ENCODE data around the gene ADGRB3.
A peak's percentile ranks its signal among the peaks of the same experiment; 100 is the strongest.
"Not testable (repeated sequence)": the region's sequence is repeated elsewhere in the genome, so short reads cannot be mapped to it uniquely, and the experiment has no call there.

Gene ADGRB3

DNA sequence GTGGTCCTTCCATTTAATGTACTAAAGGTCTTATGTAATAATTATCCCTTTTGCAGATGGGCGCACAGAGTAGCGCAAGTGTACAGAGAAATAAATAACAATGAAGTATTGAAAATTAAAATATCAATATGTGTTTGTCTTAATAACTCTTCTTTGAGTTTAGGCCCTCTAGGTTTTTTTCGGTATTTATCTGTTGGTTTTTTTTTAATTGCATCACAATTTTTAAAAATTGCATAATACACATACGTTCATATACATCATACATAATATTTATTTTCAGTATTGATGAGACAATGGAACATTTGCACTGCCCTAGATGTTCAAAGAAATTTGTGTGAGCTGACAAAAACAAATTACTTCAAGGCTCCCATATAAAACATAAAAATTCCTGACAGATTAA, 15.1 kb downstream of the ADGRB3 start:
- no peak for DNase-seq

DNA sequence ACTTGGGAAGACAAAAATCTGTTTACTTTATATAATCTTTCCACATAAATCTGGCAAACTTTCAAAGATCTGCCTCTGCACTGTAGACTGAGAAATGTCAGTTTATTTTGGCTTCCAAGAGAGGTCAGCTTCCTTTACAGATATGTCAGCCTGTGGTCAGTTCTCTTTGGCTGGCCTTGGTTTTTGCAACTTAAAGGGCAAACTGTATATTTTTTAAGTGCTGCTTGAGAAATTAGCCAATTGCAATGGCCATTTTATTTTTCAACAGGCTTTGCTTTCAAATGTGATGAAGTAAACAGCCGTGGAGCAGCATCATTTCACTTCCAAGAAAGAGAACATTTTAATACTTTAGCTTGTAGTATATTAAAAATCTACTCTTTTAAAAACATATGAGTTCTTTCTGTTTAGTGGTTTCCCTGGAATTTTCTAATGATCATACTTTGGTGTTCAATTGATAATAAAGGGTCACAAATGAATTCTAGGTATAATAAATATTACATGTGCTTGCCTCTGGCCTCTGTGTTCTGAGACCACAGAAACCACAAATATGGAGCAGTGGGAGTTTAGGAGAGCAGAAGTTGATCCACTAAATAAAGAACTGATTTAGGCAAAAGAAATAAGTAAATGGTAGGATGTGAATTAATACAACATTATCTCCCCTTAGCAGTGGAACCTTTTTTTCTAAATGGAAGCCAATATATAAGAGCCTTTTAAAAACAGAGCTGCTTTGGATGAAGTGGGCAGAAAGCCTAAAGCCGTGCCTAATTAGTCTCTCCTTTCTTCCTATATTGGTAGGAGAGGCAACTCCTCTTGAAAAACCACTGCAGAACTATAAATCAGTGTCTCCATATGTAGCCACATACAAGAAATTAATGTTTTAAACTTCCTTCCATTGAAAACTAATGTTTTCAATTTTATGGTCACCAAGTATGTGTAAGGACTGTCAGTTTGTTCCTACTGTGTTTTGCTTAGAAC, 16.2 kb downstream of the ADGRB3 start:
- DNase-seq = no peak

DNA sequence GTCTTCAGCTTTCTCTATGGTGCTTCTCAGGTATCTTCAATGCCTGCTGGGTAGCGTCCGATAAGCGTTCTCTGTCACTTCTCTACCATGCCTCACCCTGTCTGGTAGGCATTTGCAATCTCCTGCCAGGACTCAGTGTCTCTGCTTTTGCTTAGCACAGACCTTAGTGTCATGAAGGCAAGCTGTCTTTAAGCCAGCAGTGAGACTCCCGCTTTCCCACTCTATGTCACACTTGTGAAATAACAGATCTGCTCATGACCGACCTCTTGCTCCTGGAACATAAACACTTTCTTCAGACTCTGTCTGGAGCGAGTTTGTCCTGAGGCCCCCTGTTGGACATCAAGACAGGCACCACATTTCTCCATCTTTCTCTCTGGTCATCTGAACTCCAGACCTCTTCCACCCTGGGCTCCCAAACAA, 17.0 kb downstream of the ADGRB3 start:
- no peak for DNase-seq

DNA sequence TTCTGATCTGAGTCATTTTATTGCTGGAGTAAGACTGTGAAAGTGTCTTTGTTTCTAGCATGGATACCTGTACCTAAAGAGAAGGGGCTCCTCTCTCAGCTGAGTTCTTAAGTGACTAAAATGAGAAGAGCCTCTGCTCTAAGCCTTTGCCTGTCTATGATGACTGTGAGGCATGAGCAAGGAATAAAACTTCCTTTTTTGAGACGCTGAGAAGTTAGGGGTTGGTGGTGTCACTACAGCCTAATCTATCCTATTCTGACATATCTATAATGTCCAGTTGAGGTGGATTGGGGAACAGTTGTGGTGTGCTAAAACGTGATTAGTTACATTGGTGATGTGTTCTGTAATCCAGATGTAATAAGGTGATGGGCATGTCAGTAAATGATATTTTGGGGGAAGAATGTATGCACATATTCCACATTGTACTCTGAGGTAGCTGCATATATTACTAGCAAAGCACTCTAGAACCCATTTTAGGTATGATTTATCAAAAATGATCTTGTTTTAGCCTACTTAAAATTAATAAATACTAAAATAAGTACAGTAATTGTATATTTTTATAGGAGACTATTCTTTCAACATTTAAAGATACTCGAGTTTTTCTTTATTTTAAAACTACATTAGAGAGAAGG, 18.1 kb downstream of the ADGRB3 start:
- DNase-seq = peak; percentile 41

DNA sequence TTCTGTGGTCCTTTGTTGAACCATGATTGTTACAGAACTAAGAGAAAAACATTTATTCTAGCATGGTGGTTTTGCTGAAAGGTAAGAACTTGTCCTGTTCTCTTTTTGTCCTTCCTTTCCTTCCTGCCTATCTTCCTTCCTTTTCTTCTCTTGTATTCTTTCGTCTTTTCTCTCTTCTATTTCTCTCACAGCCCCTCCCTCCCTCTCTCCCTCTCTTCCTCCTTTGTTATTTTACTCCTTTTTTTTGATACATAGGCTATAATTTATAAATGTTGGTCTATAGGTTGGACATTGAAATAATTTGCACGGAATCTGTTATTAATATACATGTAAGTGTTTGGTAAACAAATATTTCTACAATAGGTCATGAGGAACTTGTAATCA, 18.6 kb downstream of the ADGRB3 start:
- DNase-seq = no peak

DNA sequence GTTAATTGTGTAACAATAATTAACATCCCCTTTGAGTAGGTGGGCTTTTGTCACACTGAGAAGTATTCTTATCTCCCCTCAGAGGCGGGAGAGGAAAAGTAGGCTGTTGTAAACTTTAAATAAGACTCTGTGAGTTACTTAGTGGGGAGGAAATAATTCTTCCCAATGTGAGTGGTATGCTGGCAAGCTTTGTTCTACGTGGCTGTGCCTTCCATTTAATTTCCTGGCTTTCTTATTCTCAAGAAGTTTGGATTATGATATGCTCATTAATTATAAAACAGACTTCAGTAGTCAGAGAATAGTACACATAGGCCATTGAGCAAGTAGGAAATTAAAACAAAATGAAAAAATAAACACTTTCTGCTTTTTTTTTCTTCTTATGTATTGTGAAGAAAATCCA, 19.1 kb downstream of the ADGRB3 start:
- DNase-seq = no peak

DNA sequence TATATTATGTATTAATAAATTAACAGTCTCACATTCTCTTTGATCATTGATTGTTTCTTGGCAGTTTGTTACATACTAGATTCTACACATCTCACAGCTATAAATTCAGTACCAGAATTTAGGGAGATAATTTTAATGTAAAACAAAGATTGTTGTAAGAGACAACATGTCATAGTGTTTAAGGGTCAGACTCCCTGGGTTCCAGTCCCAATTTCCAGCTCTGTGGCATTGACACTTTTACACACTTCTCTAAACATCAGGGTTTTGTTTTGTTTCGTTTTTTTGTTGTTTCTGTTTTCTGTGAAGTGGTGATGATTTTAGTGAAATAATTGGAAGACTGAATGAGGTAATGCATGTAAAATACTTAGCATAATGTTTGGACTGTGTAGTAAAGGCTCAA, 19.9 kb downstream of the ADGRB3 start:
- DNase-seq = no peak

DNA sequence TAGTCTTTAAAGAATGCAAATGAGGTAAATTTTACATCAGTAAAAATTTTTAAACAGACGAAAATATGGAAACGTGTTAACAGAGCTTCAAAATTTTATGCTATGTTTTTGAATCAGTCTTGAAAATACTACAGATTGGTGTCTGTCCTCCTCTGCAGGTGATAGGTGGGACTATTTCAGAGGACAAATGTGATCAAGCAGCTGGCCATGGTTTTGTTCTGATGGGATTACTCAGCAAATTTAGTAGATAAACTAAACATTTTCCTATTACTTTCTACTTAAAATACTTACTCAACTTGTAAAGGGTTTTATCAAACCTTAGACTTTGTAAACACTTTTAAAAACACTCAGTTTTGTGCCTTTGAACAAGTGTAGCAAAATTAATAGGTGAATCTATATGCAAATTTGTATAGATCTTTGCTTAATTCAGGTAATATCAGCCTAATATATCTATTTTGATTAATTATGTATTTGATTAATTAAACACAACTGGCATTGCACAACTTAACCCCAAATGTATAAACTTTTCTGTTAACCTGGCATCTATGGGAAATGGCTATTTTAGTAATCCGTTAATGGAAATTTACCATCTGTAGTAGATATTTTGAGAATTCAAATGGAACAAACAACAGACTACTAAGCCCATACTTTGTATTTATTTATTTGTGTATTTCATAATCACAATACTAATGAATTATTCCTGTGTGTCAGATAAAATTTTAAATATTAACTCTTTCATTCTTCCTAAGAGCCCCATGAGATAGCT, 22.5 kb downstream of the ADGRB3 start:
- no peak for DNase-seq

DNA sequence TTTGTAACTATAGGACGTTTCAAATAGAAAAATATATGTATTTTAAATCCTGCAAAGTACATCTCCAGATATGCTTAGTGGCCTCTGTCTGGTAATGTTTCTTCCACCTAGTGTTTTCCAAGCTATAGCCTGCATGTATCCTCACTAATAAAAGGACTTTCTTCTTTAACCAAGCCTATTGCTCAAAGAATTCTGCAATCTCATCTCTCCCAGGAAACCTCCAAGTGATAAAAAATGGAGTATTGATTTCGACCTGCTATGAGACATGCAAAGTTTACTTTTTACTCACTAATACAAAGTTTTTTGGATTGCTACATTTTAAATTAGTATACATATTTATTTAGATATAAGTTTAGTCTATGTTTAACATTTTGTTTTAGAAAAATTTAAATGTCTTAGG, 23.3 kb downstream of the ADGRB3 start:
- DNase-seq = no peak

DNA sequence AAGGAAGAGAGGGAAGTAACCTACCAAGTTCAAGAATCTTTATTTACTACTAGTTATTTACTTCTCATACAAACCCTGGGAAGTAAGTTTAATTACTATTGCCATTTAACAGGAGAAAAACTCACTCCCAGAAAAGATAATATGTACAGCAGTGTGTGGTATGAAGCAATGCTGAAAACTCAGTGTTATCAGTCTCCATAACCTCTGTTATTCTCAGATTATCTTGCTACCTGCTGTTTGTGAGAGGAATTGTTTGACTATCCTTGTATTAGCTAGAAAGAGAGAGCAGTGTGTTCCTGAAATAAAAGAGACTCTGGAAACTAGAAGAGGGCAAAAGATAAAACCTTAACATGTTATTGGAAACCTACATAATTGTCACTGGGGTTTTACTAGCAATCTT, 38.2 kb downstream of the ADGRB3 start:
- no peak for DNase-seq

DNA sequence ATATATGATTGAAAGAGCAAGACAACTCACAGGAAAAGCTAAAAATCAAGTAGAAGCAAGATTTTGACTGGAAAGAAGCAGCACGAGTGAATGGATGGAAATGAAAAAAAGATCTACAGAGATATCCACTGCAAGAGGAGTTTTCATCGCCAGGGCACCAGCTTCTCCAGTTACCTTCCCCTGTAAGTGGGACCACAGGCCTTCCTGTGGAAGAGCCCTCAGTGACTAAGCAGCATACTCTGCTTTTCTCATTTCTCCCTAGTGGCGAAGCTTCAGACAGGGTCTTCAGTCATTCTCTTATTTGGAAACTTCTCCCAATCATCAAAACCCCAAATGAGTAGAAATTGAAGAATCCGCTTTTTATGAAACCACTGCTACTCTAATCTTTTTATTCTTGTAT, 40.5 kb downstream of the ADGRB3 start:
- no peak for DNase-seq

DNA sequence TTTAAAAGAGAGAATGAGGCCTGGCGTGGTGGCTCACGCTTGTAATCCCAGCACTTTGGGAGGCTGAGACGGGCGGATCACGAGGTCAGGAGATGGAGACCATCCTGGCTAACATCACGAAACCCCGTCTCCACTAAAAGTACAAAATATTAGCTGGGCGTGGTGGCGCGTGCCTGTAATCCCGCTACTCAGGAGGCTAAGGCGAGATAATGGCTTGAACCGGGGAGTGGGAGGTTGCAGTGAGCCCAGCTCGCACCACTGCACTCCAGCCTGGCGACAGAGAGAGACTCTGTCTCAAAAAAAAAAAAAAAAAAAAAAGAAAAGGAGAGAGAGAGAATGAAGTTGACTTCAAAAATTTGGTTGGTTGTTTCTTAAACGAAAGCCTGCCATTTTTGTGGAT, 41.0 kb downstream of the ADGRB3 start:
- DNase-seq = not testable (repeated sequence)

DNA sequence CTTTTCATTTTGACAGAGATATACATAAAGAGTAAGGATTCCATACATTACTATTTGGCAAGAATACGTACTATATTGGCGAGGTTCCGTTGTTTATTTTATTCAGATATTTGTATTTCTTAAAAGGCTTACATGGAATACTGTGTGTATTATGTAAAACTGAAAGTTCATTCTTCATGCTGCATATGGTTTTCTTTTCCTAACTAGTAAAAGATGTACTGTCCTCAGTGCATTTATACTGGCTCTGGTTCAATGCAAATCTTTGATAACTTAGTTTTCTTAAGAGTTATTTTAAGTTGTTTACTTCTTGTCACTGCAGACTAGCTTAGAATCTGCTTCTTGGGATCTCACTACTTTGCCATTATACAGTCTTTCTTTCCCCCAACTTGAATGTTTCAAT, 42.0 kb downstream of the ADGRB3 start:
- no peak for DNase-seq

DNA sequence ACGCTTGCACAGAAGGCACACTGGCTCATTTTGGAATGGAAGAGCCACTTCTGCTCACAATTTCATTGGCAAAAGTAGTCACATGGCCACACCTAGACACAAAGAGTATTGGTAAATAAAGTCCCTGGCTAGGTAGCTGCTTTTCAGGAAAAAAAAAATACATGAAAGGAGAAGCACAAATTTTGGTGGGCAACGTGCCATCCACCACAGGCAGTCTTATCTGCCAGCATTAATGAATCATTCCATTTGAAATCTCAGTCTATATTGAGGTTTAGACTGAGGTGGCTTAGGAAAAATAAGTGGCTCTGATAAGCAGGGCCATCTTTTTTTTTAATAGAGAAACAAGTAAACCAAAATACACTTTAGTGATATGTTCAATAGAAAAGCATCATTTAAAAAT, 44.3 kb downstream of the ADGRB3 start:
- DNase-seq = no peak

DNA sequence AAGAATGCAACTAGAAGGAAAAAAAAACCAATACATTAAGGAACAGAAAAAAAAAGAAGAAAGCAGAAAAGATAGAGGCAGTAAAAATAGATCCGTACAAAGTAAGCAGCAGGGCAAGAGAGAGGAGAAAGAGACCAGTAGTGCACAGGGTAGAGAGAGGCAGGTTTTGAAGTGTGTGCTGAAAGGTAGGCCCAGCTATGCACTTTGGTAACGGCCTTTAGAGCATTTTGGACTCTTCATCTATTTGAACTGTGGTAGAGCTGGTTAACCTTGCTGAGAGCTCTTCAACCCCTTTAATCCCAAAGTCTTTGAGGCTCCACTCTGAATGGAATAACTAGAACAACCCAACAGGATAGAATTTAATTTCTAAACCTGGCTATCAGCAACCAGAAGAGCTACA, 45.2 kb downstream of the ADGRB3 start:
- no peak for DNase-seq

DNA sequence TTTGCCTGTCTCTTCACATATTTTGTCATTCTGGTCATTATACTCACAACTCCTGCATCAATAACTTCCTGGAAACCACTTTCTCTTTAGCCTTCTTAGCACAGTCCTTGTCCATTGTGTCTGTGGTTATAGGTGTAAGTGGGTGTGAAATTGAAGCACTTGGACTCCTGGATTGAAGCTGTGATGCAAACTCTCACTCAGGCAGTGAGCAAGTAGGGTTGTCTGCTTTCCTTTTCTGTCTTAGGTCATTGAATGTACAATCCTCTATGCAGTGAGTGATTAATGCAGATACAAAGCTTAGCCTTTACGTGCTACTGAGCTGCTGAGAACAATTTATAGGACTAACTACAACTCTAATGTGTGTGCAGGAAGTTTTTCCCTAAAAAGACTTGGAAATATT, 54.8 kb downstream of the ADGRB3 start:
- DNase-seq = no peak

DNA sequence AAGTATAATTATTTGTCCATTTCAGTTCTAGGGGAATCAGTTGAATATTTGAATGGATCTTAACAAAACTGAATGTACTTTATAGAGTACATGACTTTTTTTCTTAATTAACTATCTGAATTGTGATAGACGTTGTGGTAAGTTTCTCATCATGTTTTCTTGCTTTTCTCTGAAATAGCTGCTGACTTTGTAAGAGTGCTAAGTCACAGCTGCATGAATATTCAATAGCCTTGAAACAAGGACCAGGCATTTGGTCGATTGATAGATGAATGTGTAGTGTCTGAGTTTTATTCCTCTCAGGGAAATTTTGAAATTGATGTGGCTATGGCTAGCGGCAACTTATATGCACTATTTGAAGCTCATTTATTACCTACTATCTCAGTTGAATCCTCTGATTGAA, 56.0 kb downstream of the ADGRB3 start:
- no peak for DNase-seq

DNA sequence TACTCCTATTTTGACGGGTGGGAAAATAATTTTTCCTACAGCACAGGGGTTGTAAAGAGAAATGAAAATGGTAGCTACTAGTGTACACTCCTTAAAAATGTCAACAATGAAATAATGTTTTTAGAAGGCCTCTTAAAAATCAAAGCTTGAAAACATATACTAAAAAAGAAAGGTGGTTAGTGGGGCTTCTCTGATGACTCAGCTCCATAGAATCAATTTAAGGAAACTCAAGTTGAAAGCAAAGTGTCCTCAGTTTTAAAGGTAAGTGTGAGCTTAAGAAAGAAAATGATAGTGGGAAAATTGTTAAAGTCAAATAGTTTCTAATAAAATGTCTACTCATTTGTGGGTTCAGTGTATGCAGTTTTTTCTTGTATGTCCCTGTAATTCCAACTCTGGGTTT, 58.2 kb downstream of the ADGRB3 start:
- no peak for DNase-seq

DNA sequence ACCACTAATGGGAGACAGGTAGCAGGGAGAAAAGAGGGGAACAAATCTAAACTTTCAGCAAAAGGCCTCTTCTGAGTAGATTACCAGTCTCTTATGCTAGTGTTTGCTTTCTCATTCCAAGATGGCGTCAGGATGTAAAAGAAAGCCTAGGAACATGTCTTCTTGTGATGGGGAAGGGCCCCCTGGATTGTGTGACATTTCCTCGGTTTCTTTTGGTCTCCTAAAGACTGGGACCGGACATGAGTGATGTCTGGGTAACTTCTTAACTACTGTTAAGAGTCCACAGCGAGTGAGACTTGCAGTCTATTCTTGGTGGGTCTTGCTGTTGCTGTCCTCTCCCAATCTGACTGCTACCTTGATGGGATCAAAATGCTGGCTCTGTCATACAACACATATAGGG, 60.3 kb downstream of the ADGRB3 start:
- no peak for DNase-seq

DNA sequence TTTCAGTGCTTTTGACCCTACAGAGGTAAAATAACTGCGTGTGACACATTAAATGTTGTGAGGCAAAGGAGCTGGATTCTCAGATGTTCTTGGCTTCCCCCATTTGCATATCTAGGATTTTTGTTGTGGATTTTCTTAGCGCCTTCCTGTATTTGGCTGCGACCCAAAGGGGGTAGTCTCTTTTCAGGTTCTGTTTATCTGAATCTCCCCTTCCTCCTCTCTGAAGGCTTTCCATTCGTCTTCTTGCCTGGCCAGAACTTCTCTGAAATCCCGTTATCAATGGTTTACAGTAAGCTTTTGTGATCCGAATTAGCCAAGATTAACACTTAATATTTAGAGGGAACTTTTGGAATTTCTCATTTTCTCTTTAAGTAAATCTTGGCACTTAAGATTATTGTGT, 60.8 kb downstream of the ADGRB3 start:
- DNase-seq = no peak

DNA sequence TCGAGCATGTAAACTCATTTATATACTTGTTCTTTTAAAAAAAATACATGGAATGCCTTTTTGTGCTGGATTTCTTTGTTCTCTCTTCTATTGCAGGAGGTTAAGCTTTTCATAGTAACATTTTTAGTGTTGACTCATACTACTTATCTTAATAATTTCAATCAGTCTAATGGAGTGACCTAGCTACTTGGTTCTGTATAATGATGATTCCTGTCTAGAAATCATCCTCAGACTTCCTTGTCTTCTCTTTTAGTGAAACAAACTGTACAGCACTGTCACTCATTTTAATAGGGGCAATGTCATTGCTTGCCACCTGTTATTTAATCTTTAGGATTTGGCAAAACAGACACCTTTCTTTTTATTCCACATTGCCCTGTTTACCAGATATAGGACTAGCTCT, 62.3 kb downstream of the ADGRB3 start:
- no peak for DNase-seq

DNA sequence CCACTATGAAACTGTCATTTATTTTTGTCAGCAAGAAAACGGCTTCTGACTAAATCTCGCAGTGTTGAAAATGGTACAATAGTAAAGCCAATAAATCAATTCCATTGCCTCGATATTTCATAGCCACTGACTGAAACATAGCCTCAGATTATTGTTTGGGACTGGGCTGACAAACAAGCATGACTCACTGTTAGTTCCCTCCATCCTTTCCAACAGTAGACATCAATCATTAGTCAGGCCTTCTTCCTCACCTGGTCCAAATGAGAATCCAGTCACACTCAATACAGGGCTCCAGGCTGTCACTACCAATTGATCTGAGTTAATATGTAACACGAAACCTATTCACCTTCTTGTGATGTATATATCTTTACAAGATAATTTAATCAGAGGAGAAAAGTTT, 66.1 kb downstream of the ADGRB3 start:
- DNase-seq = no peak

DNA sequence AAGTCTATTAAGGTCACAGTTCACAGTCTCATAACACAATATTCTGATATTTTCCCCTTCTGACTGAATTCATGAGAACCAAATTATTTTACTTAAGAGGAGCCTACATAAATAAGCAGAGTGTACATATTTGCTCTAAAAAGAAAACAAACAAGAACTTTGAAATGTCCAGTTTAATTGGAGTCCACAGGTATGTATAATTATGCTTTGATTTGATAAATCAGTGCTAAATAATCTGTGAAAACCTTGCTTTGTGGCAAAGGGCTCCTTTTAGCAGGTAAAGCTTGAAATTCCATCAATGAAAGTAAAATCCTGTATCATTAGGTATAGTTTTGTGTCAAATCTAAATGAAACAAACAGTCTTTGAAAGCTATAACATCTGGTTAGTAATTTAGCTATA, 69.4 kb downstream of the ADGRB3 start:
- no peak for DNase-seq

DNA sequence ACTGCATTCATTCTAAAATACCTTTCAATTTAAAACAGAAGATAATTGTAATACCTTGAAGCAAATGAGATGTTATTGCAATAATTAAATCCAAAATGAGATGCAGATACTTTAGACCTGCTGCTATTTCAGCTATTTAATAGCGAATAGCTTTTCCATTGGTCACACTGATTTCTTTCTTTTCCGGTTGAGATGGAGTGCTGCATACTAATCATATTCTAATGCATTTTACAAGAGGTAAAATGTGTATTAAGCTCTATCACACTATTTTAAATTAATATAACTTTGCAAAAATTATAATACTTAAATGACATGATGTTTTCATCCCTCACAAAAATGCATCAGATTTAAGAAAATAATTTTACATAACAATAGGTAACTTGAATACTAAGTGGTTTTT, 74.0 kb downstream of the ADGRB3 start:
- no peak for DNase-seq
